ENCODE data around the gene TRAPPC10. TPM values are rescaled to one million over a fixed set of nuclear protein-coding genes. Genes with fewer than 3 reads are reported as not detected.
A peak's percentile ranks its signal among the peaks of the same experiment; 100 is the strongest.

The TRAPPC10 gene
- total RNA-seq, 1 experiment from 2014 or later: 32.9 TPM

- Histone ChIP-seq H2AK5ac (ENCODE audit: insufficient read length, low read length) (no peak overlapping the region), H3K18ac (ENCODE audit: insufficient read length, low read depth, low read length) (no peak overlapping the region), H3K27ac (ENCODE audit: insufficient read length, low read depth, low read length) (no peak overlapping the region), H3K79me1 (ENCODE audit: insufficient read depth, low read depth, low read length, poor library complexity, severe bottlenecking) (no peaks in the 10 kb centered on the region), H3K9ac (ENCODE audit: extremely low read depth, insufficient read length, low read length) (no peak overlapping the region), H2AFZ (ENCODE audit: low read length) (no peak overlapping the region), H3K4me1 (ENCODE audit: insufficient read depth, low read length) (no peaks in the 10 kb centered on the region), H3K4ac (ENCODE audit: low read depth, low read length) (no peak overlapping the region), H3K27me3 (ENCODE audit: insufficient read depth, low read length) (no peaks in the 10 kb centered on the region), H4K20me1 (ENCODE audit: control insufficient read depth, insufficient read depth, insufficient read length) (no peaks in the 10 kb centered on the region), H4K8ac (replicated peaks; ENCODE audit: insufficient read length, low read depth, low read length) (no peak overlapping the region), H3T11ph (ENCODE audit: low read length) (no peak overlapping the region), H2BK5ac (ENCODE audit: insufficient read length, low read length) (no peak overlapping the region), H3K4me2 (ENCODE audit: insufficient read depth, insufficient read length, low read length) (no peak overlapping the region), H4K91ac (ENCODE audit: insufficient read length, low read depth, low read length) (no peak overlapping the region), H3K9me3 (ENCODE audit: control insufficient read depth, low read depth, low read length) (no peaks in the 10 kb centered on the region), H2BK15ac (ENCODE audit: low read depth, low read length) (no peak overlapping the region), H4K5ac (ENCODE audit: insufficient read length, low read depth, low read length) (no peak overlapping the region), H2BK120ac (ENCODE audit: low read depth, low read length, poor library complexity, severe bottlenecking) (no peak overlapping the region), H3K23ac (ENCODE audit: insufficient read length, low read depth, low read length) (no peak overlapping the region), H2BK20ac (ENCODE audit: low read depth, low read length, poor library complexity, severe bottlenecking) (no peak overlapping the region), H3K56ac (ENCODE audit: insufficient read length, low read depth, low read length) (no peak overlapping the region), H3K79me2 (ENCODE audit: insufficient read depth, low read length) (no peaks in the 10 kb centered on the region), H2BK12ac (ENCODE audit: insufficient read length, low read depth, low read length) (no peak overlapping the region), H3K14ac (ENCODE audit: insufficient read depth, low read length) (no peak overlapping the region), H3K23me2 (ENCODE audit: insufficient read length, low read depth, low read length, poor library complexity, severe bottlenecking) (no peaks in the 10 kb centered on the region)
- Mint-ChIP-seq H3K4me1 (no peaks in the 10 kb centered on the region), H3K27ac (0 out of 7 replicates have a peak overlapping the region, but pooled peaks of 1 of the 3 experiments have one; percentile 60), H3K9me3 (peaks cover 4 to 6% of the 10 kb centered on the region in 2 experiments; a peak in 4 of 5 replicates), H3K4me3 (no peak overlapping the region), H3K36me3 (ENCODE audit: insufficient read depth in 1 of 3, low read depth in 3 of 3) (no peaks in the 10 kb centered on the region), H3K27me3 (ENCODE audit: low read depth) (no peaks in the 10 kb centered on the region; the same call in 1 of the 2 replicates)
- no peak for DNase-seq
- no peak for TF ChIP-seq CTCF (conservative IDR thresholded peaks at IDR 0.05)
- no CpG with 5 or more reads among the region's 15 CpGs for WGBS (ENCODE audit: extremely low coverage, insufficient read length, low lambda C conversion rate)
Observed at GRCh38 chr21:43967981-43968380, 44.1 kb upstream of the TRAPPC10 start.

Data from H9 (cell line).